ENCODE results near the gene CST7. TPM values are rescaled to one million over a fixed set of nuclear protein-coding genes. Genes with fewer than 3 reads are reported as not detected.

CST7 gene
- total RNA-seq, 1 experiment from 2014 or later: not detected

GRCh38 chr20:24913076-24913628, 35.9 kb upstream of the CST7 start:
- no peaks in the 10 kb centered on the region for H3K79me2 ChIP-seq (ENCODE audit: insufficient read depth, low read length)
- CTCF ChIA-PET: no interaction called here
- BruUV-seq (replicated peaks): no TSS peak
- H3K4me1 ChIP-seq (ENCODE audit: control insufficient read depth in 1 of 2, insufficient read depth in 2 of 2, low read length in 2 of 2): no peaks in the 10 kb centered on the region
- no peak overlapping the region for H2AFZ ChIP-seq (ENCODE audit: low read depth, low read length, poor library complexity, severe bottlenecking)
- no peak overlapping the region for H3K27ac ChIP-seq (ENCODE audit: low read depth, low read length)
- H3K4me2 ChIP-seq (ENCODE audit: low read length): no peak overlapping the region
- no peaks in the 10 kb centered on the region for H3K36me3 ChIP-seq (ENCODE audit: control insufficient read depth in 1 of 2, insufficient read depth in 2 of 2, low read length in 2 of 2)
- peaks cover 23% of the 10 kb centered on the region; the same call in 1 of the 2 replicates for H3K27me3 ChIP-seq (ENCODE audit: insufficient read depth, low read length)
- ATAC-seq (no peak), DNase-seq (ENCODE audit: low read depth, low spot score) (no peak)
- RAD21 ChIA-PET (ENCODE audit: low non-redundant PET in 1 of 2, low total read pairs in 2 of 2, uncharacterized antibody in 2 of 2, unreplicated experiment in 2 of 2): no interaction called here
- TF ChIP-seq ATF3 (IDR thresholded peaks at IDR 0.05) (no peak), YY1 (IDR thresholded peaks at IDR 0.05; ENCODE audit: extremely low read depth, insufficient replicate concordance, low read depth, low read length) (no peak), FOSL1 (IDR thresholded peaks at IDR 0.05; ENCODE audit: low read depth) (no peak), ELF1 (IDR thresholded peaks at IDR 0.05; ENCODE audit: borderline replicate concordance, low read depth) (no peak), CTCF (IDR thresholded peaks at IDR 0.05 in 2 of 3, conservative IDR thresholded peaks at IDR 0.05 in 1 of 3; ENCODE audit: borderline replicate concordance in 1 of 3, insufficient read depth in 1 of 3, low read depth in 2 of 3, low read length in 2 of 3) (no peak), CBX3 (IDR thresholded peaks at IDR 0.05; ENCODE audit: low read depth) (no peak), SP1 (IDR thresholded peaks at IDR 0.05; ENCODE audit: low read depth) (no peak), ZBTB33 (IDR thresholded peaks at IDR 0.05; ENCODE audit: extremely low read depth, insufficient replicate concordance, low read length) (no peak), EZH2phosphoT487 (IDR thresholded peaks at IDR 0.05; ENCODE audit: borderline replicate concordance) (no peak), EZH2 (IDR thresholded peaks at IDR 0.05) (no peak), SRF (IDR thresholded peaks at IDR 0.05; ENCODE audit: low read depth) (no peak), REST (IDR thresholded peaks at IDR 0.05; ENCODE audit: low read depth) (no peak), ZFX (IDR thresholded peaks at IDR 0.05) (no peak), ZNF274 (IDR thresholded peaks at IDR 0.05; ENCODE audit: low read depth, low read length) (no peak), SIN3A (IDR thresholded peaks at IDR 0.05; ENCODE audit: low read depth) (no peak), RAD21 (IDR thresholded peaks at IDR 0.05; ENCODE audit: low read depth) (no peak)
- no peaks in the 10 kb centered on the region for H3K9me3 ChIP-seq (ENCODE audit: control insufficient read depth in 1 of 2, insufficient read depth in 1 of 2, low read depth in 1 of 2, low read length in 2 of 2)
- no peak overlapping the region for H3K4me3 ChIP-seq (replicated peaks in 1 of 2; ENCODE audit: low read depth in 1 of 2, low read length in 2 of 2)
- POLR2A ChIA-PET: no interaction called here
- no peak overlapping the region for H3K9ac ChIP-seq (ENCODE audit: low read length)
- no peaks in the 10 kb centered on the region for H4K20me1 ChIP-seq (ENCODE audit: insufficient read depth)
- H3K9me2 ChIP-seq (ENCODE audit: insufficient read depth): no peaks in the 10 kb centered on the region
- intact Hi-C loops (cut with micrococcal nuclease): loop anchor here (10.0 kb wide), 1 partner anchor 378 kb away; no protein-coding TSS in a partner anchor
